Mesenchymal stem cell (in vitro differentiated cells and primary cell): Measurements from ENCODE around the gene BICD2.

Experiments used
- DNase-seq: peaks from one replicate; pipeline ENCODE4 v3.0.0-alpha.2; 2013
- H2AFZ ChIP-seq: one replicate; pipeline ENCODE4 v1.6.1; 2013; ENCODE audit warnings: low read depth, mild to moderate bottlenecking, control low read depth, inconsistent platforms, low read length, moderate library complexity
- H2AK5ac ChIP-seq: 2 replicates; pipeline ENCODE4 v1.6.1; 2013; ENCODE audit warnings: low read length, moderate library complexity, mild to moderate bottlenecking, inconsistent platforms; ENCODE audit not compliant: severe bottlenecking
- H2BK120ac ChIP-seq: one replicate; pipeline ENCODE4 v1.6.1; 2013; ENCODE audit warnings: low read depth, mild to moderate bottlenecking, inconsistent platforms, low read length, moderate library complexity
- H2BK12ac ChIP-seq, 2 experiments: one replicate each; pipeline ENCODE4 v1.6.1; 2013; ENCODE audit warnings: inconsistent platforms in 2 of 2, low read length in 2 of 2, mild to moderate bottlenecking in 2 of 2, moderate library complexity in 2 of 2, control low read depth in 1 of 2
- H2BK15ac ChIP-seq: one replicate; pipeline ENCODE4 v1.6.1; 2013; ENCODE audit warnings: mild to moderate bottlenecking, low read depth, inconsistent platforms; ENCODE audit not compliant: poor library complexity, severe bottlenecking
- H2BK5ac ChIP-seq: 2 replicates; pipeline ENCODE4 v1.6.1; 2013; ENCODE audit warnings: low read depth, mild to moderate bottlenecking, low read length, control low read depth, inconsistent platforms; ENCODE audit not compliant: poor library complexity, severe bottlenecking
- H3K14ac ChIP-seq, 2 experiments: one replicate each; pipeline ENCODE4 v1.6.1; 2013; ENCODE audit warnings: inconsistent platforms in 2 of 2, low read length in 2 of 2, control low read depth in 1 of 2, mild to moderate bottlenecking in 1 of 2, moderate library complexity in 1 of 2
- H3K18ac ChIP-seq, 2 experiments: one replicate each; pipeline ENCODE4 v1.6.1; 2013; ENCODE audit warnings: inconsistent platforms in 2 of 2, low read length in 2 of 2, control low read depth in 1 of 2, low read depth in 1 of 2, mild to moderate bottlenecking in 1 of 2
- H3K23ac ChIP-seq, 2 experiments: one replicate each; pipeline ENCODE4 v1.6.1; 2013; ENCODE audit warnings: inconsistent platforms in 2 of 2, low read length in 2 of 2, mild to moderate bottlenecking in 2 of 2, moderate library complexity in 2 of 2, control low read depth in 1 of 2
- H3K27ac ChIP-seq: 2 replicates; pipeline ENCODE4 v1.5.1; 2013; ENCODE audit warnings: mild to moderate bottlenecking, moderate library complexity, low read length, control low read depth, inconsistent platforms; ENCODE audit not compliant: poor library complexity, severe bottlenecking
- H3K27me3 ChIP-seq, 2 experiments: 2 replicates each; pipeline versions ENCODE4 v1.6.1 to v1.7.0; 2013; ENCODE audit warnings: low read length in 2 of 2, mild to moderate bottlenecking in 2 of 2, moderate library complexity in 2 of 2, control low read depth in 1 of 2, inconsistent platforms in 1 of 2; ENCODE audit not compliant: control insufficient read depth in 1 of 2, insufficient read depth in 1 of 2
- H3K36me3 ChIP-seq, 2 experiments: 2 replicates each; pipeline versions ENCODE4 v1.6.1 to v1.7.0; 2013; ENCODE audit warnings: low read length in 2 of 2, control low read depth in 1 of 2, inconsistent platforms in 1 of 2, low read depth in 1 of 2, mild to moderate bottlenecking in 1 of 2; ENCODE audit not compliant: insufficient read depth in 2 of 2, control insufficient read depth in 1 of 2
- H3K4ac ChIP-seq, 2 experiments: one replicate each; pipeline ENCODE4 v1.6.1; 2013; ENCODE audit warnings: inconsistent platforms in 2 of 2, low read length in 2 of 2, mild to moderate bottlenecking in 2 of 2, moderate library complexity in 2 of 2, control low read depth in 1 of 2, low read depth in 1 of 2
- H3K4me1 ChIP-seq: 2 replicates; pipeline ENCODE4 v1.6.1; 2013; ENCODE audit warnings: low read depth, low read length, control low read depth; ENCODE audit not compliant: control insufficient read depth, insufficient read depth
- H3K4me2 ChIP-seq: 2 replicates; pipeline ENCODE4 v1.6.1; 2013; ENCODE audit warnings: low read length, mild to moderate bottlenecking, inconsistent platforms; ENCODE audit not compliant: poor library complexity, severe bottlenecking
- H3K4me3 ChIP-seq, 2 experiments: 2 replicates each; pipeline versions ENCODE4 v1.5.1 to v1.7.0; 2013; ENCODE audit warnings: low read length in 2 of 2, mild to moderate bottlenecking in 2 of 2, control low read depth in 1 of 2, low read depth in 1 of 2; ENCODE audit not compliant: insufficient read depth in 1 of 2
- H3K79me1 ChIP-seq: replicated peaks from 2 replicates; pipeline ENCODE4 v1.6.1; 2013; ENCODE audit warnings: mild to moderate bottlenecking, control low read depth, low read length, inconsistent platforms; ENCODE audit not compliant: poor library complexity, severe bottlenecking
- H3K9ac ChIP-seq: 2 replicates; pipeline ENCODE4 v1.7.0; 2013; ENCODE audit warnings: mild to moderate bottlenecking, low read length, moderate library complexity
- H3K9me3 ChIP-seq: 2 replicates; pipeline ENCODE4 v1.7.0; 2013; ENCODE audit warnings: mild to moderate bottlenecking, low read length; ENCODE audit not compliant: control insufficient read depth
- H4K8ac ChIP-seq: one replicate; pipeline ENCODE4 v1.6.1; 2013; ENCODE audit warnings: inconsistent platforms, mild to moderate bottlenecking, low read length, moderate library complexity
- H4K91ac ChIP-seq: one replicate; pipeline ENCODE4 v1.6.1; 2013; ENCODE audit warnings: mild to moderate bottlenecking, low read length, inconsistent platforms
- WGBS: methylation state at CpG from one replicate; pipeline ENCODE4 v1.1.7; 2013; ENCODE audit warnings: mixed read lengths; 5-methylcytosine and 5-hydroxymethylcytosine counted together

BICD2 gene

DNA sequence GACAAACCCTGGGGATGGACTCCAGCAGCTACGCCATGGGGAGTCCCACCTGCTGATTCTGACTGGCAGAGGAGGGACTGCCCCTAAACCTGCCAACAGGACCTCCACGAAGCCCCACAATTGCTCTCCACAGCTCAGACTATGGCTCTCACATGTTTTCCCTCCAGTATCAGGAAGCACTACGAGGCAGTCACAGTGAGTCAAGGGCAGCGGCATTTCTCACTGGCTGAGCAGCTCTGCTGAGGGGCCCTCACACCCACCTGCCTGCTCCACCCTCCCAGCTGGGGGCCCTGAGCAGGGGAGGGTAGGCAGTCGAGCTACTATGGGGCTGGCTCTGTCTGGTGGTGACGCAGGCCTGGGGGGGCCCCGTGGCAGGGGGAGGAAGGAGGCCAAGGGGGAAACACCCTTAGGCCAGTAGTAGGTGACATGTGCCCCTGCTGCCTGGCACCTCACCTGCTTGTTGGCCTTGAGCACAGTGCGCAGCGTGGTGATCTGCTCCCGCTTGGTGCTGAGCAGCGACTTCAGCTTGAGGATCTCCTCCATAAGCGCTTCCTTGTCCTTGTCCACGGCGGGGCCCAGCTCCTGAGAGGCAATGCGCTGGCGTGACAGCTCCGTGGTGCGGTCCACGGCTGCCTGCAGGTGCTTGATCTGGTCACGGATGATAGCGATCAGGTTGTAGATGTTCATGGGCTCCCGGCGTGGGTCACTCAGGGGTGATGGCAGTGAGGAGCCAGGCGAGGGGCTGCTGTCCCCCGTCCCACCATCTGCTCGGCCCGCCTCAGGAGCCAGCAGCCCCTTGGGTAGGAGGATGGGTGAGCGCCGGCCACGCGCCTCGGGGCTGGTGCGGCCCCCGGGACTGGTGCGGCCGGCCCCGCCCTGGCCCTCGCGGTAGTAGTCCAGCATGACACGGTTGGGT is 46.3 kb downstream of the BICD2 start:
- Histone ChIP-seq H3K4ac (no peak overlapping the region), H3K4me3 (no peak overlapping the region), H3K18ac (no peak overlapping the region), H2BK12ac (no peak overlapping the region), H3K23ac (no peak overlapping the region), H2BK5ac (no peak overlapping the region), H3K4me2 (no peak overlapping the region), H2BK120ac (no peak overlapping the region), H4K91ac (peak overlapping the region; percentile 15), H3K79me1 (peaks cover 55% of the 10 kb centered on the region), H4K8ac (no peak overlapping the region), H3K27me3 (no peaks in the 10 kb centered on the region), H3K36me3 (peaks cover 86 to 91% of the 10 kb centered on the region in 2 experiments), H3K27ac (no peak overlapping the region), H2AK5ac (no peak overlapping the region), H2AFZ (no peak overlapping the region), H3K14ac (no peak overlapping the region), H3K9ac (no peak overlapping the region), H3K9me3 (no peaks in the 10 kb centered on the region), H3K4me1 (peaks cover 5% of the 10 kb centered on the region), H2BK15ac (no peak overlapping the region)
- DNase-seq = no peak
- 97% methylated on average over 39 of the region's 40 CpGs for WGBS

- no peaks in the 10 kb centered on the region for H3K27me3 ChIP-seq
- H3K27ac ChIP-seq = no peak overlapping the region
- H3K9ac ChIP-seq = no peak overlapping the region
- H2BK12ac ChIP-seq = no peak overlapping the region
- no peak overlapping the region for H3K4me2 ChIP-seq
- H3K4me3 ChIP-seq = no peak overlapping the region
- no peak overlapping the region for H4K8ac ChIP-seq
- no peak overlapping the region for H2BK120ac ChIP-seq
- H3K4ac ChIP-seq = no peak overlapping the region
- no peak overlapping the region for H3K23ac ChIP-seq
- H3K9me3 ChIP-seq = no peaks in the 10 kb centered on the region
- no peak overlapping the region for H2BK15ac ChIP-seq
- whole genome bisulfite sequencing = 96% methylated on average over 20 of the region's 21 CpGs
- peaks cover 88 to 94% of the 10 kb centered on the region in 2 experiments for H3K36me3 ChIP-seq
- DNase-seq = no peak
- no peak overlapping the region for H4K91ac ChIP-seq
- H2BK5ac ChIP-seq = no peak overlapping the region
- H3K14ac ChIP-seq = no peak overlapping the region
- H2AK5ac ChIP-seq = no peak overlapping the region
- no peak overlapping the region for H3K18ac ChIP-seq
- peaks cover under 1% of the 10 kb centered on the region for H3K4me1 ChIP-seq
- H3K79me1 ChIP-seq = peaks cover 53% of the 10 kb centered on the region
- H2AFZ ChIP-seq = no peak overlapping the region
Observed at GRCh38 chr9:92717201-92718085, 47.2 kb downstream of the BICD2 start.

DNA sequence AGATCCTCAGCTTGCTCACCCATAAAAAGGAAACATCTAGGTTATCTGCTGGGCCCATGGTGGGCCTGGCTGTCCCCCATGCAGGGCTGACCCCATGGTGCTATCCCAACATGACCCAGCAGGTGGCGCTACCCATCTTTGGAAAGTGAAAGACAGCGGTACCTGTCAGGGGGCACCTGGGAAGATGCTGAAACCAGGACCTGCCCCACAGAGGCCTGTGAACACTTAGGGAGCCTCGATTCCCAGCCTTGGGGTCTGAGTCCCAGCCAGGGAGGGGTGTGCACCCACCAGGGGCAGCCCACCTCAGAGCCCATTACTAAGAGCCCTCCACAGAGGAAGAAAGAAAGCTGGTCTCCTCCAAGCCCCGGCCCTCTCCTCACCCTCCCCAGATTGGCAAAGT is 48.1 kb downstream of the BICD2 start:
- Histone ChIP-seq H4K91ac (no peak overlapping the region), H3K27ac (no peak overlapping the region), H3K4me1 (no peaks in the 10 kb centered on the region), H3K23ac (no peak overlapping the region), H2AFZ (no peak overlapping the region), H2AK5ac (no peak overlapping the region), H3K4me3 (no peak overlapping the region), H3K79me1 (peaks cover 47% of the 10 kb centered on the region), H2BK120ac (no peak overlapping the region), H3K14ac (no peak overlapping the region), H3K18ac (no peak overlapping the region), H2BK12ac (no peak overlapping the region), H2BK5ac (no peak overlapping the region), H3K9ac (peak overlapping the region; percentile 57), H4K8ac (no peak overlapping the region), H3K9me3 (no peaks in the 10 kb centered on the region), H3K36me3 (peaks cover 87 to 89% of the 10 kb centered on the region in 2 experiments), H2BK15ac (no peak overlapping the region), H3K4me2 (no peak overlapping the region), H3K27me3 (no peaks in the 10 kb centered on the region), H3K4ac (no peak overlapping the region)
- peak; percentile 51 for DNase-seq
- WGBS = 33% methylated on average over 4 of the region's 4 CpGs
